AG04449 (cell line): ENCODE results near the gene TTC27.
A peak's percentile ranks its signal among the peaks of the same experiment; 100 is the strongest.
"Not testable (repeated sequence)": the region's sequence is repeated elsewhere in the genome, so short reads cannot be mapped to it uniquely, and the experiment has no call there.

ENCODE experiments used
- CTCF ChIA-PET: fragments of 350-600 bp; formaldehyde crosslinking; extraction: SDS; loops from one replicate; lab custom pipeline; 2021; ENCODE audit warnings: antibody characterized with exemption; lab: Yijun Ruan, JAX
- POLR2A ChIA-PET: fragments of 400-600, 350-600 bp; formaldehyde crosslinking; extraction: SDS; loops from one replicate; lab custom pipeline; 2020; ENCODE audit warnings: antibody characterized with exemption, inconsistent platforms; lab: Yijun Ruan, JAX
- DNase-seq: peaks from one replicate; pipeline ENCODE4 v3.0.0-alpha.2; 2010; ENCODE audit warnings: low read depth, low spot score
- H3K4me3 ChIP-seq: 2 replicates; pipeline ENCODE4 v1.5.1; 2011; ENCODE audit warnings: low read depth, mild to moderate bottlenecking, control low read depth, low read length
- TF ChIP-seq, protein P1 (sequence below): IDR thresholded peaks from one replicate; pipeline ENCODE4 v1.5.1; 2011; ENCODE audit warnings: mild to moderate bottlenecking, moderate library complexity, low read length, control low read depth, inconsistent platforms; ENCODE audit not compliant: insufficient read depth; ENCODE audit errors: missing control alignments

TTC27 gene

GRCh38 chr2:32632089-32632488 lies 4.2 kb downstream of the TTC27 start:
- ChIA-PET POLR2A (no interaction called here), CTCF (interaction anchor here (0.9 kb wide), 1 partner anchor 8 kb away, joined by 3 read pairs; no protein-coding TSS in a partner anchor)
- H3K4me3 ChIP-seq, result no peak overlapping the region
- DNase-seq, result peak; percentile 34
- TF ChIP-seq, protein P1, sequence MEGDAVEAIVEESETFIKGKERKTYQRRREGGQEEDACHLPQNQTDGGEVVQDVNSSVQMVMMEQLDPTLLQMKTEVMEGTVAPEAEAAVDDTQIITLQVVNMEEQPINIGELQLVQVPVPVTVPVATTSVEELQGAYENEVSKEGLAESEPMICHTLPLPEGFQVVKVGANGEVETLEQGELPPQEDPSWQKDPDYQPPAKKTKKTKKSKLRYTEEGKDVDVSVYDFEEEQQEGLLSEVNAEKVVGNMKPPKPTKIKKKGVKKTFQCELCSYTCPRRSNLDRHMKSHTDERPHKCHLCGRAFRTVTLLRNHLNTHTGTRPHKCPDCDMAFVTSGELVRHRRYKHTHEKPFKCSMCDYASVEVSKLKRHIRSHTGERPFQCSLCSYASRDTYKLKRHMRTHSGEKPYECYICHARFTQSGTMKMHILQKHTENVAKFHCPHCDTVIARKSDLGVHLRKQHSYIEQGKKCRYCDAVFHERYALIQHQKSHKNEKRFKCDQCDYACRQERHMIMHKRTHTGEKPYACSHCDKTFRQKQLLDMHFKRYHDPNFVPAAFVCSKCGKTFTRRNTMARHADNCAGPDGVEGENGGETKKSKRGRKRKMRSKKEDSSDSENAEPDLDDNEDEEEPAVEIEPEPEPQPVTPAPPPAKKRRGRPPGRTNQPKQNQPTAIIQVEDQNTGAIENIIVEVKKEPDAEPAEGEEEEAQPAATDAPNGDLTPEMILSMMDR, result no peak

DNA sequence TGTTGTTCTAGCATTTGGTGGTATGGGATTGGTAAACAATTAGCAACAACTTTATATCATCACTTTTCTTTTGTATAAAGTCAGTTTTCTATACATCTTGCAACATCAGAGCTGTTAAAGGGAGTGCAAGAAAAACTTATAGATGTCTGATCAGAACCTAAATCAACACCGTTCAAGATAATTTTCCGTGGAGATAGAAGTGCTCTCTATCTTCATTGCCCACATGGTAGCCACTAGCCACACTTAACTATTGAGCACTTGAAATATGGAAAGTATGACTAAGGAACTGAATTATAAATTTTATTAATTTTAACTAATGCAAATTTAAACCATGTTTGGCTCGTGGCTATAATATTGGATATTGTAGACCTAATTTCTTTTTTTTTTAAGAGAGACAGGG lies 5.2 kb downstream of the TTC27 start:
- CTCF ChIA-PET, result interaction anchor here (0.9 to 1.0 kb wide), 2 partner anchors 9 to 19 kb away, joined by 3 to 4 read pairs; no protein-coding TSS in a partner anchor
- DNase-seq, result no peak
- TF ChIP-seq, protein P1, result no peak
- POLR2A ChIA-PET, result no interaction called here
- no peak overlapping the region for H3K4me3 ChIP-seq

DNA sequence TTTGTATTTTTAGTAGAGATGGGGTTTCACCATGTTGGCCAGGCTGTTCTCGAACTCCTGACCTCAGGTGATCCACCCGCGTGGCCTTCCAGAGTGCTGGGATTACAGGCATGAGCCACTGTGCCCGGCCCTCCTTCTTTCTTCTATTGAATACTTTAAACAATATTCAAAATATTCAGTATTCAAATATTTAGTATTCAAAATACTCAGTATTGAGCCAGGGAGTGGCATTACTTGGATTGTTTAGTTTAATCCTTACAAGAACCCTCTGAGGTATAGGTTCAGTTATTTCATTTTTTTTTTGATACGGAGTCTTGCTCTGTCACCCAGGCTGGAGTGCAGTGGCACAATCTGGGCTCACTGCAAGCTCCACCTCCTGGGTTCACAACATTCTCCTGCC lies 10.7 kb downstream of the TTC27 start:
- H3K4me3 ChIP-seq, CTCF ChIA-PET, DNase-seq, POLR2A ChIA-PET: not testable (repeated sequence)

GRCh38 chr2:32641180-32641579 lies 13.3 kb downstream of the TTC27 start:
- H3K4me3 ChIP-seq, result no peak overlapping the region
- TF ChIP-seq, protein P1, result no peak
- ChIA-PET POLR2A (interaction anchor here (0.7 kb wide), 1 partner anchor 369 kb away, joined by 4 read pairs; no protein-coding TSS in a partner anchor), CTCF (no interaction called here)
- DNase-seq, result no peak

GRCh38 chr2:32647180-32647651 lies 19.4 kb downstream of the TTC27 start:
- DNase-seq, result peak; percentile 62
- no peak overlapping the region for H3K4me3 ChIP-seq
- CTCF ChIA-PET, result interaction anchor here (1.1 kb wide), 2 partner anchors 10 to 11 kb away, joined by 3 to 4 read pairs; no protein-coding TSS in a partner anchor
- POLR2A ChIA-PET, result interaction anchor here (0.5 to 0.8 kb wide), 2 partner anchors 25 to 709 kb away, joined by 3 read pairs; no protein-coding TSS in a partner anchor
- TF ChIP-seq, protein P1, result no peak

GRCh38 chr2:32652555-32653209 lies 24.8 kb downstream of the TTC27 start:
- no peak for DNase-seq
- no peak overlapping the region for H3K4me3 ChIP-seq
- ChIA-PET CTCF (no interaction called here), POLR2A (no interaction called here)
- TF ChIP-seq, protein P1, result no peak

GRCh38 chr2:32656069-32656468 lies 28.2 kb downstream of the TTC27 start:
- TF ChIP-seq, protein P1, result no peak
- ChIA-PET CTCF (no interaction called here), POLR2A (no interaction called here)
- H3K4me3 ChIP-seq, result no peak overlapping the region
- no peak for DNase-seq
